GM12878 (cell line): Measurements from ENCODE around the gene APOL4.

Experiments used
- TF ChIP-seq, protein P1 (sequence below): fragments of 450-650 bp; formaldehyde crosslinking; IDR thresholded peaks from 2 replicates; pipeline ENCODE4 v1.4.0; 2020; ENCODE audit warnings: mild to moderate bottlenecking, moderate library complexity
- TF ChIP-seq, protein P2 (sequence below), 3 experiments: IDR thresholded peaks in 2 of 3; conservative IDR thresholded peaks in 1 of 3; 2 replicates each; pipeline ENCODE4 v1.5.1; 2011; ENCODE audit warnings: low read depth in 3 of 3, low read length in 3 of 3, mild to moderate bottlenecking in 3 of 3, control low read depth in 2 of 3, moderate library complexity in 2 of 3, inconsistent platforms in 1 of 3, mixed read lengths in 1 of 3; ENCODE audit not compliant: control insufficient read depth in 2 of 3, insufficient read depth in 1 of 3; ENCODE audit errors: extremely low read depth in 1 of 3

DNA sequence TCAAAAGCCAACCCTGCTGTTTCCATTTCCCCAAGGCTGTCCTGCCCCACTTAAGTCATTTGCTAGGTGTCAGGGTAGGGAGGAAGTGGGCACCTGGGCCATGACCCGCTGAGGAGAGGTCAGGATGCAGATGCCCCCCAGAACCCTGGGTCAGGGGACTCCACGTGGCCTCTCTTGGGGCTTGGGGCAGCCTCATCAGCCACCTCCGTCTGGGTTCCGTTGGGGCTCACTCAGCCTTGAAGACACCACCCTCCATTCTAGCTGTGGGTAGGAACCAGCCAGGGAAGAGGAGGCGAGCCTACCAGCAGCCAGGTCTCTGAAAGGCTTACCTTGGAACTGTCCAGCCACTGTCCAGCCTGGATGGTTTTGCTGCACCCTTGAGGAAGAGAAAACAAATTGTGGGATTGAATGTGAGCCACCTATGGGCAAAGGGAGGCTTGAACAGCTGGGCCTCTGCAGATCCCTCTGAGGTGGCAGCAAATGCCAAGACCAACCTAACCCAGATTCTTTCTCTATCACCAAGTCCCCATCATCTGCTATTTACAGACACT is 2.5 kb downstream of the APOL4 start:
- TF ChIP-seq, protein P1, sequence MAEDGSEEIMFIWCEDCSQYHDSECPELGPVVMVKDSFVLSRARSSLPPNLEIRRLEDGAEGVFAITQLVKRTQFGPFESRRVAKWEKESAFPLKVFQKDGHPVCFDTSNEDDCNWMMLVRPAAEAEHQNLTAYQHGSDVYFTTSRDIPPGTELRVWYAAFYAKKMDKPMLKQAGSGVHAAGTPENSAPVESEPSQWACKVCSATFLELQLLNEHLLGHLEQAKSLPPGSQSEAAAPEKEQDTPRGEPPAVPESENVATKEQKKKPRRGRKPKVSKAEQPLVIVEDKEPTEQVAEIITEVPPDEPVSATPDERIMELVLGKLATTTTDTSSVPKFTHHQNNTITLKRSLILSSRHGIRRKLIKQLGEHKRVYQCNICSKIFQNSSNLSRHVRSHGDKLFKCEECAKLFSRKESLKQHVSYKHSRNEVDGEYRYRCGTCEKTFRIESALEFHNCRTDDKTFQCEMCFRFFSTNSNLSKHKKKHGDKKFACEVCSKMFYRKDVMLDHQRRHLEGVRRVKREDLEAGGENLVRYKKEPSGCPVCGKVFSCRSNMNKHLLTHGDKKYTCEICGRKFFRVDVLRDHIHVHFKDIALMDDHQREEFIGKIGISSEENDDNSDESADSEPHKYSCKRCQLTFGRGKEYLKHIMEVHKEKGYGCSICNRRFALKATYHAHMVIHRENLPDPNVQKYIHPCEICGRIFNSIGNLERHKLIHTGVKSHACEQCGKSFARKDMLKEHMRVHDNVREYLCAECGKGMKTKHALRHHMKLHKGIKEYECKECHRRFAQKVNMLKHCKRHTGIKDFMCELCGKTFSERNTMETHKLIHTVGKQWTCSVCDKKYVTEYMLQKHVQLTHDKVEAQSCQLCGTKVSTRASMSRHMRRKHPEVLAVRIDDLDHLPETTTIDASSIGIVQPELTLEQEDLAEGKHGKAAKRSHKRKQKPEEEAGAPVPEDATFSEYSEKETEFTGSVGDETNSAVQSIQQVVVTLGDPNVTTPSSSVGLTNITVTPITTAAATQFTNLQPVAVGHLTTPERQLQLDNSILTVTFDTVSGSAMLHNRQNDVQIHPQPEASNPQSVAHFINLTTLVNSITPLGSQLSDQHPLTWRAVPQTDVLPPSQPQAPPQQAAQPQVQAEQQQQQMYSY = no peak
- TF ChIP-seq, protein P2, sequence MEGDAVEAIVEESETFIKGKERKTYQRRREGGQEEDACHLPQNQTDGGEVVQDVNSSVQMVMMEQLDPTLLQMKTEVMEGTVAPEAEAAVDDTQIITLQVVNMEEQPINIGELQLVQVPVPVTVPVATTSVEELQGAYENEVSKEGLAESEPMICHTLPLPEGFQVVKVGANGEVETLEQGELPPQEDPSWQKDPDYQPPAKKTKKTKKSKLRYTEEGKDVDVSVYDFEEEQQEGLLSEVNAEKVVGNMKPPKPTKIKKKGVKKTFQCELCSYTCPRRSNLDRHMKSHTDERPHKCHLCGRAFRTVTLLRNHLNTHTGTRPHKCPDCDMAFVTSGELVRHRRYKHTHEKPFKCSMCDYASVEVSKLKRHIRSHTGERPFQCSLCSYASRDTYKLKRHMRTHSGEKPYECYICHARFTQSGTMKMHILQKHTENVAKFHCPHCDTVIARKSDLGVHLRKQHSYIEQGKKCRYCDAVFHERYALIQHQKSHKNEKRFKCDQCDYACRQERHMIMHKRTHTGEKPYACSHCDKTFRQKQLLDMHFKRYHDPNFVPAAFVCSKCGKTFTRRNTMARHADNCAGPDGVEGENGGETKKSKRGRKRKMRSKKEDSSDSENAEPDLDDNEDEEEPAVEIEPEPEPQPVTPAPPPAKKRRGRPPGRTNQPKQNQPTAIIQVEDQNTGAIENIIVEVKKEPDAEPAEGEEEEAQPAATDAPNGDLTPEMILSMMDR (IDR thresholded peaks at IDR 0.05 in 2 of 3, conservative IDR thresholded peaks at IDR 0.05 in 1 of 3; ENCODE audit: control insufficient read depth in 2 of 3, extremely low read depth in 1 of 3, insufficient read depth in 1 of 3, low read depth in 3 of 3, low read length in 3 of 3) = no peak
